Effector memory CD8-positive, alpha-beta T cell (primary cell): ENCODE results near the gene ACAN.

Experiments used
- ATAC-seq: fragments of 150-1000 bp; cut with Tn5 transposase; replicated peaks from 2 replicates; pipeline ENCODE4 v1.10.0; 2021; ENCODE audit warnings: mild to moderate bottlenecking, moderate library complexity
- DNase-seq, 3 experiments: peaks; one replicate each; pipeline ENCODE4 v3.0.0; 2021
- H3K27ac Mint-ChIP-seq, 2 donors: one replicate each; pipeline ENCODE4 v1.8.0; 2022; ENCODE audit warnings: mild to moderate bottlenecking in 2 of 2, mixed read lengths in 2 of 2, moderate library complexity in 2 of 2
- H3K27me3 Mint-ChIP-seq, 2 donors: one replicate each; pipeline ENCODE4 v1.8.0; 2022; ENCODE audit warnings: mixed read lengths in 2 of 2
- H3K36me3 Mint-ChIP-seq: one replicate; pipeline ENCODE4 v1.8.0; 2022; ENCODE audit warnings: mild to moderate bottlenecking, moderate library complexity, mixed read lengths; ENCODE audit not compliant: insufficient read depth
- H3K4me1 Mint-ChIP-seq, 2 donors: one replicate each; pipeline ENCODE4 v1.8.0; 2022; ENCODE audit warnings: low read depth in 2 of 2, mixed read lengths in 2 of 2
- H3K4me3 Mint-ChIP-seq, 2 donors: one replicate each; pipeline ENCODE4 v1.8.0; 2022; ENCODE audit warnings: mild to moderate bottlenecking in 2 of 2, mixed read lengths in 2 of 2, moderate library complexity in 2 of 2
- H3K9me3 Mint-ChIP-seq, 2 donors: one replicate each; pipeline ENCODE4 v1.8.0; 2022; ENCODE audit warnings: mixed read lengths in 2 of 2

ACAN gene

GRCh38 chr15:88898736-88899135 lies 95.5 kb downstream of the ACAN start:
- no peaks in the 10 kb centered on the region for H3K9me3 Mint-ChIP-seq
- peaks cover 0 to under 1% of the 10 kb centered on the region in 2 donors for H3K27me3 Mint-ChIP-seq
- H3K27ac Mint-ChIP-seq: no peak overlapping the region
- H3K4me3 Mint-ChIP-seq: no peak overlapping the region
- H3K36me3 Mint-ChIP-seq: peaks cover 9% of the 10 kb centered on the region
- DNase-seq: no peak
- H3K4me1 Mint-ChIP-seq: peaks cover 13 to 21% of the 10 kb centered on the region in 2 donors
- ATAC-seq: no peak

DNA sequence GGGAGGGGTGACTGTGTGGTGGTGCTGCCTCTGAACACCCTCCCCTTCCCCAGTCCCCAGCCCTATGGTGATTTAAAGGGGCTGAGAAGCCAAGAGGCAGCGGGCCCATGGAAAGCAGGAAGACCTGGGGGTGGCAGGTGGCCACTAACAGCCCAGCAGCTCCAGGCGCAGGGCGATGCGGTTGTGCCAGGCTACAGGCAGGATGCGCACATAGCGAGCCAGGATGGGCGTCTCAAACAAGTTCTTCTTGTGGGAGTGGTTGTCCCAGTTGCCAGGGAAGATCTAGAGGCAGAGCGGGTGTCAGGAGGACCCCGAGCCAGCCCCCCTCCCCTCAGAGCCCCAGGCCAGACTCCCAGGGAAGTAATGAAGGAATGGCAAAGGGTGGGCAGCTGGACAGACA lies 96.0 kb downstream of the ACAN start:
- H3K27me3 Mint-ChIP-seq: no peaks in the 10 kb centered on the region
- no peak for DNase-seq
- no peaks in the 10 kb centered on the region for H3K9me3 Mint-ChIP-seq
- no peak overlapping the region for H3K27ac Mint-ChIP-seq
- H3K4me1 Mint-ChIP-seq: peaks cover 19 to 24% of the 10 kb centered on the region in 2 donors
- no peak overlapping the region for H3K4me3 Mint-ChIP-seq
- peaks cover 9% of the 10 kb centered on the region for H3K36me3 Mint-ChIP-seq
- ATAC-seq: no peak

DNA sequence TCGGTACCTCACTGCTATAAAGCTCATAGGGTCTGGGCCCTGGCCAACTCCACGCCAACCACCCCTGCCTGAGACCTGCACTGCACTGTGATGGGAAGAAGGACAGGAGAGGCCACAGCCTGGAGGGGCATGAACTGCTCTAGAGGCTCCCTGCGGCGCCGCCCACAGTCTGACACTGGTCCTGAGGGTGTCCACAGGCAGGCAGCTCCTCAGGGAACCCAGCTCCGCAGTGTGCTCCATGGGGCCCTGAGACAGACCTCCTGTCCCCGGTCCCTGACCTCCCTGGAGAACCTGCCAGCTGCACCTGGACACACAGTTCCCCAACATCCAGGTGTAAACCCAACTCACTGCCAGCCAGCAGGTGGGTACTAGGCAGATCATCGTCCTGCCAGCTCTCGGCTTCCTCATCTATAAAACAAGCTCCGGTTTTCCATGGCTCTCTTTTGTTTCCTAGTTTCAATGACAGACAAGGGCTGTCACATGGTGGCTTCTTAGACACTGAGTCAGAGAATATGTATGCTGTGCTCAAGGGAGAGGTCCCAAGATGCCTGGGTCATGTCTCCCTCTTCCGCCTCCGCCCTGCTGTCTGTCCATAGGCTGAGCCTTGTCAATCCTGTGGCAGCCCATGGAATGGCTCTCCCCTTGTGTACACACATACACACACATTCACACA lies 97.2 kb downstream of the ACAN start:
- H3K27ac Mint-ChIP-seq: no peak overlapping the region
- DNase-seq (no peak), ATAC-seq (no peak)
- no peaks in the 10 kb centered on the region for H3K9me3 Mint-ChIP-seq
- H3K36me3 Mint-ChIP-seq: peaks cover 13% of the 10 kb centered on the region
- no peak overlapping the region for H3K4me3 Mint-ChIP-seq
- H3K4me1 Mint-ChIP-seq: peaks cover 25 to 30% of the 10 kb centered on the region in 2 donors
- no peaks in the 10 kb centered on the region for H3K27me3 Mint-ChIP-seq

- no peak overlapping the region for H3K27ac Mint-ChIP-seq
- H3K9me3 Mint-ChIP-seq: no peaks in the 10 kb centered on the region
- DNase-seq (no peak), ATAC-seq (no peak)
- H3K4me3 Mint-ChIP-seq: no peak overlapping the region
- H3K4me1 Mint-ChIP-seq: peaks cover 22 to 26% of the 10 kb centered on the region in 2 donors
- H3K36me3 Mint-ChIP-seq: peaks cover 7% of the 10 kb centered on the region
- no peaks in the 10 kb centered on the region for H3K27me3 Mint-ChIP-seq
These were observed 97.8 kb downstream of the ACAN start for GRCh38 chr15:88900982-88901418.

DNA sequence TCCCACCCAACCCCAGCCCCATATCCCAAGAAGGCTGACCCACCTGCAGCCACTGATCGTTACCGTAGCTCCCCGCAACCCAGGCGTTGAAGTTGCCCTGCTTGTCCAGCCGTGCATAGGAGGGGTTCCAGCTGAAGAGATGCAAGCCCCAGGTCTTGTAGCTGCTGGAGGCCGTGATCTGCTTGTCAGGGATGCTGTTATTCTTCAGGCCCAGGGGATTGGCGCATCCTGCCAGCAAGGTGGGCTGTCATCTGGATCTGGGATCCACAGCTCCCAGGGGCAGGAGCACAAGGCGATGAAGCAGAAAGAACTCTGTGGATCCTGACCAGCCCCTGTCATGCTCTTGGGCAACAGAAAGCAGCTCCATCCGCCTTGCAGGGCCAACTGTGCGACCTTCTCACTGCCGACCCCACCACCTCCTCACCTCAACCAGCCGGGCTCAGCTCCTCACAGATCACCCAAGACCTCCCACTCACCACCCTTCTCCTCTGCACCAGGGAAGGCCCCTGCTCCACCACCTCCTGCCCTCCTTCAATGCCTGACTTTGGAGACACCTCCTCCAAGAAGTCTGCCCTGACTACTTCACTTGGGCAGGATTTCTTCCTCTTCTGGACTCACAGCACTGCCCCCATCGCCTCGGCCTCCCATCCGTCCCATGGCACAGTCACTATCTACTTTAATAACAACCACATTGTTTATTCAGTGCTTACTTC lies 98.4 kb downstream of the ACAN start:
- peaks cover 19 to 23% of the 10 kb centered on the region in 2 donors for H3K4me1 Mint-ChIP-seq
- no peak overlapping the region for H3K4me3 Mint-ChIP-seq
- ATAC-seq (no peak), DNase-seq (no peak)
- no peaks in the 10 kb centered on the region for H3K9me3 Mint-ChIP-seq
- H3K36me3 Mint-ChIP-seq: peaks cover 8% of the 10 kb centered on the region
- H3K27ac Mint-ChIP-seq: peak overlapping the region; percentile 77 to 84
- H3K27me3 Mint-ChIP-seq: no peaks in the 10 kb centered on the region

DNA sequence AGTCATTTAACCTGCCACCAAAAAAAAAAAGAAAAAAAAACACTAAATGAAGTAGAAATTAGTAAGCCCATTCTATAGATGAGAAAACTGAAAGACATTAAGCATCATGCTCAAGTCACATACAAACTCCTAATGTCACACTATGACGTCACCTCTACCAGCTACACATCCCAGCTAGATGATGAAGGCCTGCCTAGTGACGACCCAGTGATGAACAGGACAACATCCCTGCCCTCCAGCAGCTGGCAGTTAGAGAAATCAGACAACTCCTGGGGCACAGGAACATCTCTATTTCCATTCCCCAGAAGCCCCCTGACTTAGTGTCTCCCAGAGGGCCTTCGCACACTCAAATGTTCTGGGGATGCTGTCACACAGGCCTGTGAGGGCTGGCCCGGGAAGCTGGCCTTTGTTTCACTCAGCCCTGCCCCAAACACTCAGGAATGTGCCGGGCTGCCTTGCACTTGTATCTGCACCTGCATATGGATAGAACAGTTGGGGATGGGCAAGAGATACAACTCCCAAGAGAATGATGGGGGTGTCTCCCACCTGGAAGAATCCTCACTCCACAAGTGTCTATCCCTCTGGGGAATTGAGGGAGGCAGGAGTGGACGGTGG lies 99.1 kb downstream of the ACAN start:
- Mint-ChIP-seq H3K4me1 (peaks cover 15 to 21% of the 10 kb centered on the region in 2 donors), H3K36me3 (peaks cover 7% of the 10 kb centered on the region), H3K9me3 (no peaks in the 10 kb centered on the region), H3K27me3 (no peaks in the 10 kb centered on the region), H3K4me3 (no peak overlapping the region), H3K27ac (peak overlapping the region in 1 of 2 donors; percentile 84)
- ATAC-seq: no peak
- DNase-seq: no peak

DNA sequence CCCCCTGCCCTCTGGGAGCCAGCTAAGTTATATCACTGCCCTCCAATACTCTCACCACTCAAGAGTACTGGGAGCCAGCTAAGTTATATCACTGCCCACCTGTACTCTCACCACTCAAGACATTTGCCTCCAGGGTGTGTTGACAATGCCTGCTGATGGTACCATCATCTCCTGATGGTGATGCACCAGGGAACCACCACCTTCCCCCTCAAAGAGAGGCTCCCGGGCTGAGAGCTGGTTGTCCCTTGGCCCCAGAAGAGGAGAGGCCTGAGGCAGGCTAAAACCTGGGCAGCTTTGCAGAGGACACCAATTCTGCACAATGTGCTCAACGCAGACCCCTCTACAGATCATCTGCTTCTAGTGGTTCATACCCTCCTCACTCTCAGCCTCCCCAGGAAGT lies 99.6 kb downstream of the ACAN start:
- ATAC-seq (no peak), DNase-seq (no peak)
- Mint-ChIP-seq H3K27me3 (no peaks in the 10 kb centered on the region), H3K4me1 (peaks cover 15 to 16% of the 10 kb centered on the region in 2 donors), H3K36me3 (peaks cover 7% of the 10 kb centered on the region), H3K9me3 (no peaks in the 10 kb centered on the region), H3K27ac (no peak overlapping the region), H3K4me3 (no peak overlapping the region)

GRCh38 chr15:88904257-88904623 lies 101.0 kb downstream of the ACAN start:
- Mint-ChIP-seq H3K36me3 (peaks cover 7% of the 10 kb centered on the region), H3K4me1 (peaks cover 16 to 20% of the 10 kb centered on the region in 2 donors), H3K27me3 (no peaks in the 10 kb centered on the region), H3K27ac (peak overlapping the region; percentile 76 to 91), H3K4me3 (peak overlapping the region; percentile 51 to 71), H3K9me3 (no peaks in the 10 kb centered on the region)
- no peak for ATAC-seq
- DNase-seq: no peak

GRCh38 chr15:88904624-88905327 lies 101.5 kb downstream of the ACAN start:
- ATAC-seq: peak; percentile 100
- peak; percentile 89 to 91 (median 91) for DNase-seq
- Mint-ChIP-seq H3K4me3 (peak overlapping the region; percentile 51 to 71), H3K36me3 (peaks cover 7% of the 10 kb centered on the region), H3K4me1 (peaks cover 16 to 20% of the 10 kb centered on the region in 2 donors), H3K27ac (peak overlapping the region; percentile 76 to 91), H3K9me3 (no peaks in the 10 kb centered on the region), H3K27me3 (no peaks in the 10 kb centered on the region)

- Mint-ChIP-seq H3K4me3 (no peak overlapping the region), H3K27me3 (no peaks in the 10 kb centered on the region), H3K9me3 (no peaks in the 10 kb centered on the region), H3K27ac (no peak overlapping the region), H3K36me3 (peaks cover 7% of the 10 kb centered on the region), H3K4me1 (peaks cover 16 to 20% of the 10 kb centered on the region in 2 donors)
- DNase-seq: no peak
- no peak for ATAC-seq
These were observed 102.3 kb downstream of the ACAN start for GRCh38 chr15:88905576-88905975.

GRCh38 chr15:88906130-88906529 lies 102.9 kb downstream of the ACAN start:
- H3K36me3 Mint-ChIP-seq: peaks cover 7% of the 10 kb centered on the region
- ATAC-seq (no peak), DNase-seq (no peak)
- peak overlapping the region in 1 of 2 donors; percentile 79 for H3K27ac Mint-ChIP-seq
- H3K4me3 Mint-ChIP-seq: no peak overlapping the region
- no peaks in the 10 kb centered on the region for H3K27me3 Mint-ChIP-seq
- H3K4me1 Mint-ChIP-seq: peaks cover 16 to 20% of the 10 kb centered on the region in 2 donors
- no peaks in the 10 kb centered on the region for H3K9me3 Mint-ChIP-seq

- H3K27ac Mint-ChIP-seq: peak overlapping the region in 1 of 2 donors; percentile 79
These were observed 103.3 kb downstream of the ACAN start for GRCh38 chr15:88906551-88906950.

GRCh38 chr15:88907111-88907510 lies 103.9 kb downstream of the ACAN start:
- DNase-seq: no peak
- Mint-ChIP-seq H3K27ac (peak overlapping the region; percentile 25 to 79), H3K27me3 (no peaks in the 10 kb centered on the region), H3K36me3 (peaks cover 7% of the 10 kb centered on the region), H3K4me1 (peaks cover 20 to 23% of the 10 kb centered on the region in 2 donors), H3K9me3 (no peaks in the 10 kb centered on the region), H3K4me3 (no peak overlapping the region)
- ATAC-seq: no peak

More at GRCh38 chr15:88906551-88906950, 103.3 kb downstream of the ACAN start:
- no peak for ATAC-seq
- Mint-ChIP-seq H3K9me3 (no peaks in the 10 kb centered on the region), H3K36me3 (peaks cover 7% of the 10 kb centered on the region), H3K27me3 (no peaks in the 10 kb centered on the region), H3K4me1 (peaks cover 16 to 20% of the 10 kb centered on the region in 2 donors), H3K4me3 (no peak overlapping the region)
- no peak for DNase-seq
